Neural cell (in vitro differentiated cells): ENCODE results near the gene UGGT1. TPM values are rescaled to one million over a fixed set of nuclear protein-coding genes. Genes with fewer than 3 reads are reported as not detected.

Experiments
- H2AFZ ChIP-seq: fragments of 200-600, 300-800 bp; sonication (generic), shearing (Covaris generic); 2 replicates; pipeline ENCODE4 v1.6.0; 2014; ENCODE audit warnings: low read depth, mild to moderate bottlenecking, antibody characterized with exemption, low read length, moderate library complexity
- H3F3A ChIP-seq: fragments of 200-600 bp; shearing (Covaris generic); 2 replicates; pipeline ENCODE4 v1.6.1; 2016; ENCODE audit warnings: mild to moderate bottlenecking, moderate library complexity, mixed read lengths, antibody characterized with exemption, low read length; ENCODE audit not compliant: insufficient read depth, poor library complexity, severe bottlenecking
- H3K27ac ChIP-seq: fragments of 200-600, 300-800 bp; sonication (generic), shearing (Covaris generic); 2 replicates; pipeline ENCODE4 v1.5.1; 2014; ENCODE audit warnings: mild to moderate bottlenecking, low read length, moderate library complexity
- H3K27me3 ChIP-seq: fragments of 300-800, 200-600 bp; sonication (generic), shearing (Covaris generic); 2 replicates; pipeline ENCODE4 v1.6.0; 2014; ENCODE audit warnings: mild to moderate bottlenecking, low read depth, low read length, moderate library complexity; ENCODE audit not compliant: insufficient read depth
- H3K36me3 ChIP-seq: fragments of 300-800, 200-600 bp; sonication (generic), shearing (Covaris generic); 2 replicates; pipeline ENCODE4 v1.5.1; 2014; ENCODE audit warnings: mild to moderate bottlenecking, antibody characterized with exemption, low read length, moderate library complexity; ENCODE audit not compliant: insufficient read depth
- H3K4me2 ChIP-seq: fragments of 300-800, 200-600 bp; sonication (generic), shearing (Covaris generic); 2 replicates; pipeline ENCODE4 v1.6.0; 2014; ENCODE audit warnings: mild to moderate bottlenecking, low read length
- H3K4me3 ChIP-seq: fragments of 300-800, 200-600 bp; sonication (generic), shearing (Covaris generic); 2 replicates; pipeline ENCODE4 v1.5.1; 2014; ENCODE audit warnings: mild to moderate bottlenecking, low read length, moderate library complexity
- H3K79me2 ChIP-seq: fragments of 200-600 bp; shearing (Covaris generic); replicated peaks from 2 replicates; pipeline ENCODE4 v1.6.0; 2014; ENCODE audit warnings: mild to moderate bottlenecking, low read length, moderate library complexity; ENCODE audit not compliant: insufficient read depth
- H3K9ac ChIP-seq: fragments of 300-800, 200-600 bp; sonication (generic), shearing (Covaris generic); 2 replicates; pipeline ENCODE4 v1.6.1; 2016; ENCODE audit warnings: mild to moderate bottlenecking, low read length, mixed read lengths
- H3K9me2 ChIP-seq: fragments of 200-600 bp; shearing (Covaris generic); 2 replicates; pipeline ENCODE4 v1.6.1; 2016; ENCODE audit warnings: mild to moderate bottlenecking, low read length, mixed read lengths; ENCODE audit not compliant: insufficient read depth
- H3K9me3 ChIP-seq: fragments of 200-600, 300-800 bp; sonication (generic), shearing (Covaris generic); 2 replicates; pipeline ENCODE4 v1.6.1; 2016; ENCODE audit warnings: mild to moderate bottlenecking, mixed run types, low read length, moderate library complexity, mixed read lengths
- H4K20me1 ChIP-seq: fragments of 200-600 bp; shearing (Covaris generic); 2 replicates; pipeline ENCODE4 v1.6.1; 2016; ENCODE audit warnings: mild to moderate bottlenecking, mixed run types; ENCODE audit not compliant: insufficient read depth
- CTCF ChIP-seq: fragments of 450-650 bp; IDR thresholded peaks from 2 replicates; pipeline ENCODE4 v1.5.1; 2014; ENCODE audit warnings: antibody characterized with exemption, mild to moderate bottlenecking, moderate library complexity; ENCODE audit not compliant: poor library complexity, severe bottlenecking
- EP300 ChIP-seq: fragments of 450-650 bp; conservative IDR thresholded peaks from 2 replicates; pipeline ENCODE4 v1.6.1; 2014; ENCODE audit warnings: antibody characterized with exemption, mild to moderate bottlenecking, moderate library complexity; ENCODE audit not compliant: poor library complexity, severe bottlenecking
- EZH2 ChIP-seq: fragments of 200-600, 300-800 bp; shearing (Covaris generic), sonication (generic); IDR thresholded peaks from 2 replicates; pipeline ENCODE4 v1.6.1; 2014; ENCODE audit warnings: antibody characterized with exemption, low read length, borderline replicate concordance, mild to moderate bottlenecking; ENCODE audit not compliant: insufficient read depth, poor library complexity, severe bottlenecking
- MXI1 ChIP-seq: fragments of 450-650 bp; conservative IDR thresholded peaks from 2 replicates; pipeline ENCODE4 v1.6.1; 2014; ENCODE audit warnings: antibody characterized with exemption, mild to moderate bottlenecking; ENCODE audit not compliant: poor library complexity, severe bottlenecking
- POLR2AphosphoS5 ChIP-seq: IDR thresholded peaks from 2 replicates; pipeline ENCODE4 v1.6.1; 2012
- RAD21 ChIP-seq: fragments of 450-650 bp; conservative IDR thresholded peaks from 2 replicates; pipeline ENCODE4 v1.6.1; 2014; ENCODE audit warnings: antibody characterized with exemption, mild to moderate bottlenecking, moderate library complexity
- REST ChIP-seq: IDR thresholded peaks from 2 replicates; pipeline ENCODE4 v1.6.1; 2012; ENCODE audit warnings: borderline replicate concordance
- SMC3 ChIP-seq: fragments of 450-650 bp; conservative IDR thresholded peaks from 2 replicates; pipeline ENCODE4 v1.6.1; 2014; ENCODE audit warnings: antibody characterized with exemption, mild to moderate bottlenecking, moderate library complexity; ENCODE audit not compliant: poor library complexity
- TAF1 ChIP-seq: IDR thresholded peaks from 2 replicates; pipeline ENCODE4 v1.6.1; 2012; ENCODE audit warnings: low read depth
- polyA plus RNA-seq: library from polyadenylated mRNA; depleted of rRNA; stranded (reverse); fragments of >200 nt; gene quantifications from 2 replicates; pipeline ENCODE4 v1.2.3, GENCODE V29; 2014

The UGGT1 gene
- polyA plus RNA-seq, 1 donor from 2014 or later, result 26.3 TPM

- no peaks in the 10 kb centered on the region for H3K9me2 ChIP-seq
- H3K9ac ChIP-seq, result no peak overlapping the region
- H3K4me3 ChIP-seq, result no peak overlapping the region
- TF ChIP-seq EZH2, result no peak
- TF ChIP-seq EP300, result no peak
- no peak for TF ChIP-seq REST
- no peak for TF ChIP-seq SMC3
- no peak for TF ChIP-seq POLR2AphosphoS5
- TF ChIP-seq TAF1, result no peak
- no peak for TF ChIP-seq MXI1
- TF ChIP-seq RAD21, result no peak
- TF ChIP-seq CTCF, result no peak
- H2AFZ ChIP-seq, result no peak overlapping the region
- no peaks in the 10 kb centered on the region for H3K36me3 ChIP-seq
- H3K9me3 ChIP-seq, result no peaks in the 10 kb centered on the region
- H3K27ac ChIP-seq, result no peak overlapping the region
- no peaks in the 10 kb centered on the region for H3F3A ChIP-seq
- H3K27me3 ChIP-seq, result no peaks in the 10 kb centered on the region
- H3K79me2 ChIP-seq, result no peaks in the 10 kb centered on the region
- H3K4me2 ChIP-seq, result no peak overlapping the region
- H4K20me1 ChIP-seq, result no peaks in the 10 kb centered on the region
These were observed 147.1 kb downstream of the UGGT1 start for GRCh38 chr2:128237911-128238697.

- TF ChIP-seq REST, result no peak
- no peak for TF ChIP-seq EZH2
- TF ChIP-seq MXI1, result no peak
- no peak for TF ChIP-seq POLR2AphosphoS5
- no peak for TF ChIP-seq RAD21
- TF ChIP-seq SMC3, result no peak
- TF ChIP-seq TAF1, result no peak
- no peak for TF ChIP-seq CTCF
- TF ChIP-seq EP300, result no peak
- H3K9me2 ChIP-seq, result no peaks in the 10 kb centered on the region
- H3F3A ChIP-seq, result no peaks in the 10 kb centered on the region
- H2AFZ ChIP-seq, result no peak overlapping the region
- H3K4me2 ChIP-seq, result no peak overlapping the region
- H3K9ac ChIP-seq, result no peak overlapping the region
- H3K9me3 ChIP-seq, result no peaks in the 10 kb centered on the region
- H3K79me2 ChIP-seq, result no peaks in the 10 kb centered on the region
- no peak overlapping the region for H3K27ac ChIP-seq
- no peak overlapping the region for H3K4me3 ChIP-seq
- H4K20me1 ChIP-seq, result no peaks in the 10 kb centered on the region
- no peaks in the 10 kb centered on the region for H3K27me3 ChIP-seq
- H3K36me3 ChIP-seq, result no peaks in the 10 kb centered on the region
These were observed 150.9 kb downstream of the UGGT1 start for GRCh38 chr2:128241896-128242295.
